DOHH2 (cell line): ENCODE measurements around the gene RPS28.

Source experiments
- EZH2phosphoT487 ChIP-seq: fragments of 200-600 bp; sonication (generic); IDR thresholded peaks from 2 replicates; pipeline ENCODE4 v1.6.1; 2017; ENCODE audit warnings: borderline replicate concordance, mild to moderate bottlenecking, antibody characterized with exemption, low read length, moderate library complexity, mixed read lengths
- TF ChIP-seq, protein P1 (sequence below): fragments of 200-600 bp; sonication (generic); IDR thresholded peaks from one replicate; pipeline ENCODE4 v1.5.1; 2014; ENCODE audit warnings: antibody characterized with exemption, mild to moderate bottlenecking, low read depth, low read length; ENCODE audit not compliant: poor library complexity, severe bottlenecking

DNA sequence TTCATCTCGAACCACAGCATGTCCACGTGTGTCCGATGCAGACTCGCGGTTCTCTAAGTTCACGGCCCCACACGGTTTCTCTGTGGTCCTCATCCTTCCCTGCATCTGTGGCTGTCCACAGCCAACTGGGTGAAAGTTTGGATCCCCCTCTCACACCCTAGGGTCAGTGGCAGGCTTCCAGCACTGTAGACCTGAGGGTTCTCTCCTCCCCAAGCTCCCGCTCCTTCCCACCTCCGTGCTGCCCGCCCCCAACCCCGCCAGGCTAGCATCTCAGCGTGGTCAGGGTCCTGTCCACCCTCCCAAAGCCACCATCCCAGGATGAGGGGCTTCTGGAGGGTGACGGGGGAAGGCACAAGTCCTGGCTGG is 45.6 kb downstream of the RPS28 start:
- TF ChIP-seq, protein P1, sequence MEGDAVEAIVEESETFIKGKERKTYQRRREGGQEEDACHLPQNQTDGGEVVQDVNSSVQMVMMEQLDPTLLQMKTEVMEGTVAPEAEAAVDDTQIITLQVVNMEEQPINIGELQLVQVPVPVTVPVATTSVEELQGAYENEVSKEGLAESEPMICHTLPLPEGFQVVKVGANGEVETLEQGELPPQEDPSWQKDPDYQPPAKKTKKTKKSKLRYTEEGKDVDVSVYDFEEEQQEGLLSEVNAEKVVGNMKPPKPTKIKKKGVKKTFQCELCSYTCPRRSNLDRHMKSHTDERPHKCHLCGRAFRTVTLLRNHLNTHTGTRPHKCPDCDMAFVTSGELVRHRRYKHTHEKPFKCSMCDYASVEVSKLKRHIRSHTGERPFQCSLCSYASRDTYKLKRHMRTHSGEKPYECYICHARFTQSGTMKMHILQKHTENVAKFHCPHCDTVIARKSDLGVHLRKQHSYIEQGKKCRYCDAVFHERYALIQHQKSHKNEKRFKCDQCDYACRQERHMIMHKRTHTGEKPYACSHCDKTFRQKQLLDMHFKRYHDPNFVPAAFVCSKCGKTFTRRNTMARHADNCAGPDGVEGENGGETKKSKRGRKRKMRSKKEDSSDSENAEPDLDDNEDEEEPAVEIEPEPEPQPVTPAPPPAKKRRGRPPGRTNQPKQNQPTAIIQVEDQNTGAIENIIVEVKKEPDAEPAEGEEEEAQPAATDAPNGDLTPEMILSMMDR: no peak
- no peak for TF ChIP-seq EZH2phosphoT487
